Gastrocnemius medialis (tissue), 4 donors: ENCODE measurements around the gene CCL11. TPM values are rescaled to one million over a fixed set of nuclear protein-coding genes. Genes with fewer than 3 reads are reported as not detected.
A peak's percentile ranks its signal among the peaks of the same experiment; 100 is the strongest.

Experiments used
- ATAC-seq, 2 donors: fragments of 150-250 bp; one replicate each; pipeline ENCODE4 v1.9.1; 2016
- DNase-seq, 2 donors: peaks; one replicate each; pipeline ENCODE4 v3.0.0-alpha.2; 2019
- H3K27ac ChIP-seq, 4 donors: fragments of 200-600 bp; sonication (generic); 1 replicate in 1 of 4; 2 replicates in 3 of 4; pipeline ENCODE4 v1.5.1; 2016 to 2018; ENCODE audit warnings: mild to moderate bottlenecking in 2 of 4, moderate library complexity in 1 of 4
- H3K27me3 ChIP-seq, 3 donors: fragments of 200-600 bp; sonication (generic) in 2 of 3; 1 replicate in 1 of 3; 2 replicates in 2 of 3; pipeline versions ENCODE4 v1.5.1 to v1.6.0; 2016 to 2019; ENCODE audit warnings: mild to moderate bottlenecking in 1 of 3, moderate library complexity in 1 of 3
- H3K36me3 ChIP-seq, 2 donors: fragments of 200-600 bp; sonication (generic) in 1 of 2; one replicate each; pipeline ENCODE4 v1.5.1; 2017 to 2018
- H3K4me1 ChIP-seq, 2 donors: fragments of 200-600 bp; sonication (generic) in 1 of 2; one replicate each; pipeline ENCODE4 v1.5.1; 2016 to 2017; ENCODE audit warnings: mild to moderate bottlenecking in 2 of 2
- H3K4me3 ChIP-seq, 4 donors: fragments of 200-600 bp; sonication (generic) in 3 of 4; 1 replicate in 1 of 4; 2 replicates in 3 of 4; pipeline ENCODE4 v1.5.1; 2016 to 2019; ENCODE audit warnings: mild to moderate bottlenecking in 2 of 4
- H3K9me3 ChIP-seq, 3 donors: fragments of 200-600 bp; sonication (generic) in 2 of 3; 1 replicate in 1 of 3; 2 replicates in 2 of 3; pipeline ENCODE4 v1.5.1; 2016 to 2019
- CTCF ChIP-seq, 5 experiments: fragments of 450-650 bp in 3 of 5; fragments of 200-600 bp in 2 of 5; sonication (generic) in 2 of 5; IDR thresholded peaks in 4 of 5; conservative IDR thresholded peaks in 1 of 5; 1 replicate in 4 of 5; 2 replicates in 1 of 5; pipeline ENCODE4 v1.5.1; 2016 to 2019; ENCODE audit warnings: antibody characterized with exemption in 5 of 5, mild to moderate bottlenecking in 3 of 5, moderate library complexity in 3 of 5
- POLR2A ChIP-seq, 2 donors: fragments of 450-650 bp; IDR thresholded peaks; one replicate each; pipeline ENCODE4 v1.6.1; 2017; ENCODE audit warnings: antibody characterized with exemption in 2 of 2, mild to moderate bottlenecking in 2 of 2, moderate library complexity in 2 of 2
- in situ Hi-C, 4 donors: fragments of 200-750 bp; cut with MboI; loops; one replicate each; pipeline versions ENCODE4 v1.15.0 to v1.8.0; 2017; ENCODE audit warnings: low sequenced_read_pairs in 4 of 4
- intact Hi-C: fragments of 100-400 bp; cut with DNase I; formaldehyde crosslinking; loops from one replicate; pipeline ENCODE4 v1.15.1; 2023; ENCODE audit warnings: low total_unique reads
- total RNA-seq, 4 donors: library from RNA; depleted of rRNA; stranded (reverse); fragments of >200 nt; gene quantifications; one replicate each; pipeline versions ENCODE4 v1.1.0 to v1.2.3, GENCODE V29; 2016

CCL11 gene
- total RNA-seq, 4 donors from 2014 or later = not detected

GRCh38 chr17:34300652-34301370 lies 15.3 kb downstream of the CCL11 start:
- Histone ChIP-seq H3K9me3 (no peaks in the 10 kb centered on the region), H3K4me3 (no peak overlapping the region), H3K36me3 (no peaks in the 10 kb centered on the region), H3K4me1 (peaks cover 9 to 12% of the 10 kb centered on the region in 2 donors), H3K27me3 (no peaks in the 10 kb centered on the region), H3K27ac (peak overlapping the region; percentile 37 to 49 (median 40))
- TF ChIP-seq POLR2A (IDR thresholded peaks at IDR 0.05) (no peak), CTCF (IDR thresholded peaks at IDR 0.05 in 4 of 5, conservative IDR thresholded peaks at IDR 0.05 in 1 of 5) (no peak)
- intact Hi-C loops = no loop called here
- in situ Hi-C loops = loop anchor here in 2 of 4 donors (10.0 kb wide), 2 partner anchors 96 to 106 kb away; no protein-coding TSS in a partner anchor
- DNase-seq (no peak), ATAC-seq (no peak)

GRCh38 chr17:34301986-34302385 lies 16.4 kb downstream of the CCL11 start:
- intact Hi-C loops = no loop called here
- DNase-seq (no peak), ATAC-seq (no peak)
- no peaks in the 10 kb centered on the region for H3K9me3 ChIP-seq
- peaks cover 9 to 20% of the 10 kb centered on the region in 2 donors for H3K4me1 ChIP-seq
- H3K27ac ChIP-seq = peak overlapping the region in 2 of 4 donors; percentile 16 to 42
- H3K27me3 ChIP-seq = no peaks in the 10 kb centered on the region
- in situ Hi-C loops = loop anchor here in 2 of 4 donors (10.0 kb wide), 2 partner anchors 97 to 107 kb away; no protein-coding TSS in a partner anchor
- no peak for TF ChIP-seq POLR2A (IDR thresholded peaks at IDR 0.05)
- no peak for TF ChIP-seq CTCF (IDR thresholded peaks at IDR 0.05 in 4 of 5, conservative IDR thresholded peaks at IDR 0.05 in 1 of 5)
- no peak overlapping the region for H3K4me3 ChIP-seq
- H3K36me3 ChIP-seq = no peaks in the 10 kb centered on the region

DNA sequence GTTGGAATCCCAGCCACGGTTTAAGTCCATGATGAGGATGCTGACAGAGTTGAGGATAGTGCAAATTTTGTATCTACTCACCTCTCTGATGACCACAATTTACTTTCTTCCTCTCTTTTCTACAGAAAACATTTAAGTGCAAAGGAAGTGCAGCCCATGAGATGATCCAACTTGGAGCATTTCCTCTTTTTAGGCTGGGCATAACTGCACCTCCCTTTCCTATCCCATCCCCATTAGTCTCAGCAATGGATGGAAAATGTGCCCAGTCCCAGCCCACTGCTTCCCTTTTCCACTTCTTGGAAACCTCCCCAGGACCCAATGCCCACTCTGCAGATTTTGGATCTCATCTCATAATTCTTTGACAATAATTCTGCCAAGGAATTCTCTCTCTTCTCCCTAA lies 17.1 kb downstream of the CCL11 start:
- no peak overlapping the region for H3K4me3 ChIP-seq
- no peaks in the 10 kb centered on the region for H3K9me3 ChIP-seq
- intact Hi-C loops = no loop called here
- H3K27me3 ChIP-seq = no peaks in the 10 kb centered on the region
- no peak overlapping the region for H3K27ac ChIP-seq
- in situ Hi-C loops = loop anchor here in 2 of 4 donors (10.0 kb wide), 2 partner anchors 98 to 108 kb away; no protein-coding TSS in a partner anchor
- no peaks in the 10 kb centered on the region for H3K36me3 ChIP-seq
- no peak for TF ChIP-seq CTCF (IDR thresholded peaks at IDR 0.05 in 4 of 5, conservative IDR thresholded peaks at IDR 0.05 in 1 of 5)
- no peak for TF ChIP-seq POLR2A (IDR thresholded peaks at IDR 0.05)
- DNase-seq (no peak), ATAC-seq (no peak)
- peaks cover 9 to 25% of the 10 kb centered on the region in 2 donors for H3K4me1 ChIP-seq

GRCh38 chr17:34303606-34304005 lies 18.1 kb downstream of the CCL11 start:
- Histone ChIP-seq H3K36me3 (no peaks in the 10 kb centered on the region), H3K27me3 (no peaks in the 10 kb centered on the region), H3K4me3 (no peak overlapping the region), H3K9me3 (no peaks in the 10 kb centered on the region), H3K4me1 (peaks cover 13 to 29% of the 10 kb centered on the region in 2 donors), H3K27ac (no peak overlapping the region)
- DNase-seq (no peak), ATAC-seq (no peak)
- intact Hi-C loops = no loop called here
- in situ Hi-C loops = loop anchor here in 2 of 4 donors (10.0 kb wide), 2 partner anchors 99 to 109 kb away; no protein-coding TSS in a partner anchor
- TF ChIP-seq CTCF (IDR thresholded peaks at IDR 0.05 in 4 of 5, conservative IDR thresholded peaks at IDR 0.05 in 1 of 5) (no peak), POLR2A (IDR thresholded peaks at IDR 0.05) (no peak)
